Activated effector memory CD4-positive, alpha-beta T cell treated with anti-CD3 and anti-CD28 coated beads, Interleukin-2, amount 50 U/mL, for 16 hours (primary cell): ENCODE results near the gene TMEM245.
A peak's percentile ranks its signal among the peaks of the same experiment; 100 is the strongest.

Experiments
- DNase-seq: peaks from one replicate; pipeline ENCODE4 v3.0.0-alpha.2; 2020

Gene TMEM245

DNA sequence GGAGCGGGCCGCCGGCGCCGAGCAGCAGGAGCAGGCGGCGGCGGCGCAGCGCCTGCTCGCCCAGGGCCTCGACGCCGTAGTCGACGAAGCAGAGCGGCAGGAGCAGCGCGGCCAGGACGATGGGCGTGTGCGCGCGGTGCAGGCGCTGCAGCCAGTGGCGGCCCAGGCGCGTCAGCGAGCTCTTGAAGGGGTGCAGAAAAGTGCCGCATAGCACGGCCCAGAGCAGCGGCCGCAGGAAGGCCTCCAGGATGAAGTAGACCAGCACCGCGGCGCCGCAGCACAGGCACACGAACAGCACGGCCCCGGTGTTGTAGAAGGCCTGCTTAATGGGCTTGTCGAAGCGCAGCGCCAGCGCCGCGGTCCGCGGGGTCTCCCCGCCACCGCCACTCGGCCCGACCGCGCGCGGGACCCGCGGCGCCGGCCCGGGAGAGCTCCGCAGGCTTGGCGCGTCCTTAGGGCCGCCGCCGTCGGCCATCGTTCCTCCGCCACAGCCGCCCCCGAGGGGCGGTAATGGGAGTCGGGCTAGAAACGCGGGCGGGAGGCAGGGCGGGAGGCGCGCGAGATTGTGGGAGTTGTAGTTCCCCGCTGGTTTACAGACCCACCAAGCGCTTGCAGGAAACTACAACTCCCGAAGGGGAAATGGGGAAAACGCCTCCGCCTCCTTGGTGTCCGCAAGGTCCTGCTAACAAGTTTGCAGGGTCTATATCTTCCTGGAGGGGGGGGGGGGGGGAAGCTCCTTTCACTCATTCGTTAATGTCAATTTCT, at the start of gene TMEM245:
Gene TMEM245 (minus strand): TSS at position 509 of the 765 bp plus-strand sequence. CDS start 34 bp downstream, at position 475.
- peak; percentile 97 for DNase-seq

DNA sequence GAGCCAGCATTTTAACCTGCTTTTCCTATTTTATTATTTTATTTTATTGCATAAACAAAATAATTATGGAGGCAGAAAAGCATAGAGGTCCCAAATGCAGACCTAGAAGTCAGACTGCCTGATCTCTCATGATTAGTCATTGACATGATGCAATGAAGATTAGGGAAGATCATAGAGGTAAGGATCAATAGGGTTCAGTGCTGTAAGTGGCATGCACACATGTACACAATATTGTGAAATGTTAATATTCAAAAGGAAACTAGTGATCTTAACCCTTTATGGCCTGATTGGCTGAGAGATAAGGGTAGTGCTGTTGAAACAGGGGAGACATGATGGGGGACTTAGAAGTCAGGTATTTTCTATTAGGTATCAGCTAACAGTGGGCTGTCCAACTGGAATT, 48.4 kb upstream of the TMEM245 start:
- no peak for DNase-seq

DNA sequence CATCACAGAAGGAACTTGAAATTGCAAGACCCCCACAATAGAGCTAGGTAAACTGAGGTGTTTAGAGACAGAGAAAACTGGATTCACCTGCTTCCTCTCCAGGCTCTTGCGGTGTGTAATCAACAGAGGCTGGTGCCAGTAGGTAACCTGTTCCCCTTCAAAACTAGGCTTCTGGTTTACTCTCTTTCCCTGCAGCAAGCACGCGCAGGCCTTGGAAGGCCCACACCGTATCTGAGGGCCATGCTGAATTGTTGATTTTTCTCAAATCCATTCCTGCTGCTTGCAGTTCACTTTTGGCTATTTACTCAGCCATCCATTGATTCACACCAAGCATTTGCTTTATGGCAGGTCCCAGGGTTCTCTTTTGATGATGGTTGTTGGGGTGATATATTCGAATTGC, 48.0 kb upstream of the TMEM245 start:
- DNase-seq: no peak

DNA sequence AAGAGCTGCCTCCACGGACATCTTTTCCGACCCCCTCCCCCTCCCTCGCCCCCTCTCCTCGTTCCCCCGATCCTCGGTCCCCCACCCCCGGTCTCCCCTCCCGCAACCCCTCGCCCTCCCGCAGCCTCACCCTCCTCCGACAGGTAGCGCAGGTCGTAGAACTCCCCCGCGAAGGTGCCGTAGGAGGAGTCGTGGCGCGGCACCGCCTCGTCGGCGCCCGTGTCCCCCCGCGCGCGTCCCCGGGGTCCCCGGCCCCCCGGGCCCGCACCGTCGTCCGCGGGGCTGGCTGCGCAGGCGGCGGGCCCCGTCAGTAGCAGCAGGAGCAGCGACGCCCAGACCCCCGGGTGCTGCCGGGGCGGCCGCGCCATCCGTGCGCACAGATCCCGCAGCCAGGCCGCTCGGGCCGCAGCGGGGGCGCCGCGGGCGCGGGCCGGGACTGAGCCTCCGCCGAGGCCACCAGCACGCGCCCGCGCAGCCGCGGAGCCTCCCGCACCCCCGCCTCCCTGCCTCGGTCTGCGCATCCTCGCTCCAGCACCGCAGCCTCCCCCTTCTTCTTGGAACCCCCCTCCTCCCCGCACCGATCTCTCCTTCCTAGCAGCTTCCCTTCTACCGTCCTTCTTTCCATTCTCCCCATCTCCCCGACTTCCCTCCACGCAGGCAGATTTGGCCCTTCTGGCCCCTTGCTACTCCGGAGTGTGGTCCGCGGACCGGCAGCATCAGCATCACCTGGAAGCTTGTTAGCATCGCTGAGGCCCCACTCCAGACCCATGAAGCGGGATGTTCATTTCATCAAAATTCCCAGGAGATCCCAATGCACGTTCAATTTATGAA, 47.2 kb upstream of the TMEM245 start, which contains the start of gene FRRS1L:
Gene FRRS1L (minus strand): TSS at position 479 of the 831 bp plus-strand sequence. CDS start 111 bp downstream, at position 368.
- no peak for DNase-seq

DNA sequence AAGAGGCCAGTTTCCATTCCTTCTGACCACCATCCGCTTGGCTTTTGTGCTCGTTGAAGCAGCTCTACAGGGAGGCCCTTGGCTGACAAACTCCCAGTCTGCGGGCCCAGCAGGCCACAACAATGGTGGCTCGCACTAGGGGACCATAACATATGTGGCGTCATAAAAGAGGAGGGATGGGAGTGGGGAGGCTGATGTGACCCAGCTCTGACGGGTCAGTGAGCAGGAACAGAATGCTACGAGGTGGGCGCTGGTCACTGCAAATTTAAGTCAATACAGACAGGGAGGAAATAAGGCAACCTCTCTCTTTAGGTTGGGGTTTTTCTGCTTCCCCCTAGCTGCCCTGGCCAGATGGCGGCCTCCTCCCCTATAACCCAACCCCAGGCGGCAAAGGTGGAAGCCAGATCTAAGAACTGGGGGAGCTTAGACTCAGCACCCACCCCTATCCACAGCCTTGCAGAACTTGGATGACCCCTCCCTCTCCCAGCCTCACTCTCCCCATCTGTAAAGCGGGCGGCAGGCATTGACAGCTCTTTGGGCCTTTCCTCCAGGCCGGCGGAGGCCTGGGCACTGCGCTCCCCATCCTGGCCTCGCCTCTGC, 46.5 kb upstream of the TMEM245 start:
- DNase-seq: no peak

DNA sequence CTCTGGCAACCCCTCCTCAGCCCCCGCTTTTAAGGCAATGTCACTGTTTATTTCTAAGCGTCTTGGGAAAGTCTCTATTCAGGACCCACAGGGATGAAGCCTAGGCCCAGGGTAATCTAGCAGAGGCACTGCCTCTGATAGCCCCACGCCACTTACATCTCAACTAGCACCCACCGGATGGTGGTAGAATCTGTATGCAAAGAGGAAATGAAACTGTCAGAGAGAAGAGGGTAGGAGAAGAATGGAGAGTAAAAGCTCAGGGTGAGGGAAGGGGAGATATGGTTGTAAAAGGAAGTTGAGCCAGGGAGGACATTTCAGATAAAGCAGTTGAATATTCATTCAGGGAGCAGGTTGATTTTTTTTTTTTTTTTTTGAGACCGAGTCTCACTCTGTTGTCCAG, 44.3 kb upstream of the TMEM245 start:
- DNase-seq: no peak

DNA sequence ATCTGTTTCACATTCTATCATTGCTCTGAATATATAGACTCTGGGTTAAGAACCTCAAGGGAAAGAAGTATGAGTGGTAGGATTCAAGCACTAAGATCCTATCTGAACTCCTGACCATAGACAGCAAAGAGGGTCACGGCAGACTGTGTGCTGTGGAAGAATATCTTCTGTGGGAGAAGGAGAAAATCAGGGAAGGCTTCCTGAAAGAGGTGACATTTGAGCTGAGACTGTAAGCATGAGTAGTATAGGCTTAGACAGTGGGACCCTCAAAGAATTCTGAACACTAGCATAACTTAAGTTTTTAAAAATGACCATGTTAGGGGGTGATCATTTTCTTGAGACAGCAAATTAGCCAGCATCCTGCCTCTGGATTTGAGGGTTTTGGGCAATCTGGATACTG, 43.4 kb upstream of the TMEM245 start:
- no peak for DNase-seq

DNA sequence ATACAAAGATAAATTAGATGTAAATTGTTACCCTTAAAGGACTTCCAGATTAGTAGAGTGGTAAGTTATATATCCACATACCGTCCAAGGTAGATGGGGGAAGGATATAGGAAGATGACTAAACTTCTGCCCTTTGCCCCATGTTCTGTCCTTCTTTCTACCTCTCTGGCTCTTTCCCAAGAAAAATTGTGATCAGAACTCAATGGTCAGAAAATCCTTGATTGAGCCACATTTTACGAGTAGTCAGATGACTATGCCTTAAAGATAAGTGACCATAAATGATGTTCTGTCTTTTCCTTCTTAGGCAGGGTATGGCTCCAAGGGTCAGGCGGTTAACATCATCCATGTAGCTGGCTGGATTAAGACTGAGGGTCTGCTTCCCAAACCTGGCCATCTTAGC, 42.9 kb upstream of the TMEM245 start:
- DNase-seq: no peak

DNA sequence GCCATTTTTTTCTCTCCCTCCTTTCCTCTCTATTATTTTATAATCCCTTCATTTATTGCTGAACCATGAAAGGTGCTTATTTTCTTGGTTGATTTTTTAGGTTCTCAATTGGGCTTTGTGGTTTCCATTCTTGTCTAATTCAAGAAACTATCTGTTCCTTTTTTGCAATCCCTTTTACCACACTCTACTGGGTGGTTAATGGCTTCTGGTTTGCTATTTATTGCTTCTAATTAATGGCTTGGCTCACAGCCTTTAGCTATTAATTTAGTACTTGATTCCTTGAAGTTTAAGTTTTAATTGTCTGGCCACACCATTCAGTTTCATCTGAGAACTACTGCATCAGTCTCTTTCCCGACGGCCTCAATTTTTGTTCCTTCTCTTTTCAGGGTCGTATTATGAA, 41.7 kb upstream of the TMEM245 start:
- no peak for DNase-seq

DNA sequence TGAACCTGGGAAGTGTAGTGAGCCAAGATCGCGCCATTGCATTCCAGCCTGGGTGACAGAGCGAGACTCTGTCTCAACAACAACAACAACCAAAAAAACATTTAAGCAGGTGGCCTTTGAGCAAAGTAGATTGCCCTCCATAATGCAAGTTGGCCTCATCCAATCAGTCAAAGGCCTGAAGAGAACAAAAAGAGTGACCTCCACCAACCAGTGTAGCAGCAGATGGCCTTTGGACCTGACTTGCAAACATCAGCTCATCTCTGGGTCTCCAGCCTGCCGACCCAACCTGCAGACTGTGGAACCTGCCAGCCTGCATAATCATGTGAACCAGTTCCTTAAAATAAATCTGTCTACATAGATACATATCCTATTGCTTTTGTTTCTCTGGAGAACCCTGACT, 39.8 kb upstream of the TMEM245 start:
- no peak for DNase-seq

DNA sequence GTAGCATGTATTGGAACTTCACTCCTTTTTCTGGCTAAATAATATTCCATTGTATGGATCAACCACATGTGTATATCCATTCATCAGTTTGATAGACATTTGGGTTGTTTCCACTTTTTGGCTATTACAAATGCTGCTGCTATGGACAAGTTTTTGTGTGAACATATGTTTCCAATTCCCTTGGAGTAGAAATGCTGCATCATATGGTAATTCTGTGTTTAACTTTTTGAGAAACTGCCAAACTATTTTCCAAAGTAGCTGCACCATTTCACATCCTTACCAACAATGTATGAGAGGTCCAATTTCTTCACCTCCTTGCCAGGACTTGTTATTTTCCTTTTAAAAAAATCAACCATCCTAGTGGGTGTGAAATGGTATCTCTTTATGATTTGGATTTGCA, 38.9 kb upstream of the TMEM245 start:
- DNase-seq: no peak

DNA sequence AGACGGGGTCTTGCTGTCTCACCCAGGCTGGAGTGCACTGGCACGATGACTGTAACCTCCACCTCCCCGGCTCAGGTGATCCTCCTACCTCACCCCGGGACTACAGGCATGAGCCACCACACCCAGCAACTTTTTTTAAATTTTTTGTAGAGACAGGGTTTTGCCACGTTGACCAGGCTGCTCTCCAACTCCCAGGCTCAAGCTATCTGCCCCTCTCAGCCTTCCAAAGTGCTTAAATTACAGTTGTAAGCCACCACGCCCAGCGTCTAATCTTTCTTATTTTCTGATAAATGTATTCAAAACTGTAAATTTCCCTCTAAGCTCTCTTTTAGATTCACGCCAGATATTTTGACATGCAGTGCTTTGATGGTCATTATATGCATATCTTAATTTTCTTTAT, 37.0 kb upstream of the TMEM245 start:
- DNase-seq: no peak

DNA sequence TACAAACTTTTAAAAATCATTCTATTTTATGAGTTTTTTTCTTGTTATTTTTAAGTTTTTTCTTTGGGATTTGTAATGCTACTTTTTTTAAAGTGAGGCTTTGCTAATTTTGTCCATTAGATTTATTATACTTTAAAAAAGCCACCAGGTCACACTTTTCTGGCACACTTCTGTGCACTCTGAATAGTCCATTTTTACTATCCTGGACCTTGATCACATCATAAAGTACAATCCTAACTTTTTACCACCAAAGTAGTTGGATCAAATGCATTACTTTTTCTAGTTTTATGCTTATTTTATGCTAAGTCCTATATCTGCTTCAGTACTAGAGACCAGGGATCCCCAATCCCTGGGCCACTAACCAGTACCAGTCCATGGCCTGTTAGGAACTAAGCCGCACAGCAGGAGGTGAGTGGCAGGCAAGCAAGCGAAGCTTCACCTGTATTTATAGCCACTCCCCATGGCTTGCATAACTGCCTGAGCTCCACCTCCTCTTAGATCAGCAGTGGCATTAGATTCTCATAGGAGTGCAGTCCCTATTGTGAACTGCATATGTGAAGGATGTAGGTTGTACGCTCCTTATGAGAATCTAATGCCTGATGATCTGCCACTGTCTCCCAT, 31.3 kb upstream of the TMEM245 start:
- DNase-seq: no peak

DNA sequence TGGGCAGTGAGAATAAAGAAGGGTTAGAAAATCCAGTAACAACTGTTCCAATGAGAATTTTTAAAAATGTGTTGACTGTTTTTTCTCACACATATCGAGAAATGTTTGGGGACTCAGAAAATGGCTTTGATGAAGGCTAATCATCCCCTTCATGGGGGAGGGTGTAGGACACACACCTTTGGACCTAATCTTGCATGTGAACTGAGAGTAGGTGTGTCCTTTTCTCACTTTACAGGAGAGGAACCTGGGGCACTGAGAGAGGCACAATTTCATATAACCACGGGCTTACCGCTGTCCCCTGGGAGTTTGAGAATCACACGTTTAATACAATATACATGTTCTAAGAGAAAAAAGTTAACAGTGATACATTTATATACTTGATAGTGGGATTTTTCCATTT, 30.0 kb upstream of the TMEM245 start:
- DNase-seq: no peak

DNA sequence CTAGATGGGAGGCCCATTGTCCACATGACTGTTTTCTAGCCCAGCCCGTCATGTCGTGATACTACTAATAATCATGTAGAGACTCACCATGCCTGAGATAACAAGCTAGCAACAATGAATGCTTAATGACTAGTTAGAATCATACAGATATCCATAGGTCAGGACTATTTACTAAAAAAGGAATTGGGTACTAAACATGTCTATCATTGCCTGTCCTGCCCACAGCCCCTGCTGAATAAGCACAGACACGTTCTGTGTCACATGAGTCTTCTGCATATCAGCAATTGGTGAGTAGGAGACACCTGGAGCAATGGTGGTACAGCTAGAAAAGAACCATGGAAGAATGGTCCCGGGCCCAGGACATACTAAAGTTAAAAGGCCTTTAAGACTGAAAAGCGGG, 29.3 kb upstream of the TMEM245 start:
- no peak for DNase-seq

DNA sequence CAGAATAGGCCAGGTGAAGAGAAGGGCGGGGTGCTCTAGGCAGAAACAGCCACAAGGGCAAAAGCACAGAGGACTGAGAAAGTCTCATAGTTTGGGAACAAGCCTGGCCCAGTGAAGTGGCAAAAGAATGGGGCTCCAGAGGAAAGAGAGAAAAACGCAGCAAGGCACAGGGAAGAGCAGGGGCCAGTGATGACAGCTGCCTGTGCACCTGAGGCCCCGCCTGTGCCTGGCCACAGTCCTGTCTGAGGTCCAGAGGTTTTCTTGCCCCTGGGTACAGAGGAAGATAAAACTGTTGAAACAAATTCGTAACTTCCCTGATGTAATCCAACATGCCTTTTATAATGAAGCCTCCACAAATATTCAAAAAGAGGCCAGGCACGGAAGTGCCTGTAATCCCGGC, 25.3 kb upstream of the TMEM245 start:
- no peak for DNase-seq

DNA sequence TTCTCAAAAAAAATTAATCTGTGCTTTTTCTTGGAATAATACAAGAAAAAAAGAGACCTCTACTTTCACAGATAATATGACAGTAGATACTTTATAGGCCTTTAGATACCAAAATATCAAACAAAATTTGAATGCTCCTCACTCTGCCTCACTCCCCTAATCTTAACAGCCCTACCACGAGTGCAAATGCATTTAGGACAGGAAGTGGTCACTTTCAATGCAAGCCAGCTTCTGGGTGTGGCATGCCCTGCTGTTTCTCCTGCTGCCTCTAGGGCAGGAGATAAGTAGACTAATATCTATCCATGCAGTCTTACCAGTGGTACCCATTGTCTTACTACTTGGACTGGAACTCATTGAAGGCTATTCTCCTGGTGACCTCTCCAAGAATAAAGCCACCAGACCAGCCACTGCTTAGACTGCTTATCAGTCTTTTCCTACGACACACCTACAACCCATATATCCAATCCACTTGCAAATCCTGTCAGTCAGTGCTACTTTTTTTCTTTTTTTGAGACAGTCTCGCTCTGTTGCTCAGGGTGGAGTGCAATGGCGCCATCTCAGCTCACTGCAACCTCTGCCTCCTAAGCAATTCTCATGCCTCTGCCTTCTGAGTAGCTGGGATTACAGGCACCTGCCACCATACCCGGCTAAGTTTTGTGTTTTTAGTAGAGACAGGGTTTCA, 24.3 kb upstream of the TMEM245 start:
- DNase-seq: no peak

DNA sequence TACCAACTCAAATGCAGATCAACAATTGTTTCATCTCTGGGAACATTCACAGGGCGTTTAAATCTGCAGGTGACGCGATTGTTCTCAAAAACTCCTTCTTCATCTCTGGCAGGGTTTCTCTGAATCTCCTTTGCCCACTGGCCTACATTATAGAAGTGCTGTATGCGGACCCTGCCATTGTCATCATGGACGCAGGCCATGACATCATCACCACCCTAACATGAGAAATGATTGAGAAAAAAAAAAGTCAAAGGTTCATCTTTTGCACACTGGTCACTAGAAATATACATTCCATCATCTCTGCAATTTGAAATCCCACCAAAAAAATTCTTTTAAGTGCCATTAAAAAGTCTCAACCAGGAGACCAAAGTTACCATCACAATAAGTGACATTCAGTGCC, 21.6 kb upstream of the TMEM245 start:
- no peak for DNase-seq

DNA sequence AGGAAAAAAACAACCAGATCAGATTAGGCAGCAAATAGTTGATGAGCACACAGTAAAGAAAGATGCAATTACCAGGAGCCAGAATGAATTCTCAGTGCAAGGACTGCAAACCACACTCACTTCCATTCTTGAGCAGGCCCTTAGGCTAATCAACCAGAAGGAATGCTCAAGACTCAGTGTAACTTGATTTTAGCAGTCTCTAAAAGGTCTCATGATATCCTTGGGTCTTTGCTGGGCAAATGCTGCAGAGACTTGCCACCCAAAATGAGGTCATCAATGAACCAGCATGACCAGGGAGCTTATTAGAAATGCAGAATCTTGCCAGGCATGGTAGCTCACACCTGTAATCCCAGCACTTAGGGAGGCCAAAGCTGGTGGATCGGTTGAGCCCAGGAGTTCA, 20.1 kb upstream of the TMEM245 start:
- DNase-seq: no peak

DNA sequence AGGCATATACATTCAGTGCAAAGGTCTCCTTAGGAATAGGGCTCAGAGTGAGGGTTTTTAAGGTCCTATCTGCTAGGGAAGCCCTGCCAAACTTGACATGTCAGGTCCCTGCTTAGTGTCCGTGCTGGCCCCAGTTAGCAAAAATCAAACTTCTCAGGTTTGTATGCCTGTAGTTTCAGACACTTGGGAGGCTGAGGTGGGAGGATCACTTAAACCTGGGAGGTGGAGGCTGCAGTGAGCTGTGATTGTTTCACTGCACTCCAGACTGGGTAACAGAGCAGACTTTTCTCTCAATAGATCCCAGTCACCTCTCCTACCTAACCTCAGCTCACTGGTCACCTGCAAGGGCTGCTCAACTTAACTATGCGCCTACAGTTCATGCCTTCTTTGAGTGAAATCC, 18.7 kb upstream of the TMEM245 start:
- DNase-seq: no peak

DNA sequence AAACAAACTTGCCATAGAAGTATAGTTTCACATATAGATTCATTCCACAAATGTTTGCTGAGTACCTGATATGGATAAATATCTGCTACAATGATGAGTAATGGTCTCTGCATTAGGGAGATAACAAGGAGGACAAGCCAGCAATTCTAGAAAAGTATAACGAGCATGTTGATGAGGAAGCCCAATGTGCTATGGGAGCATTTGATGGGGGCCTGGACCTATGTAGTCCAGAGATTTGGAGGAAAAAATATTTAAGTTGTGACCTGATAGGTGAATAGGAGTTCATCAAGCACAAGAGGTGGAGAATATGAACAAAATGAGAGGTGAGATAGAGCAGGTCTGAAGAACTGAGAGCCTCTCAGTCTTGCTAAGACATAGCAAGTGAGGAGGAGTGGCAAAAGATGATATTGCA, 14.4 kb upstream of the TMEM245 start:
- DNase-seq: no peak

DNA sequence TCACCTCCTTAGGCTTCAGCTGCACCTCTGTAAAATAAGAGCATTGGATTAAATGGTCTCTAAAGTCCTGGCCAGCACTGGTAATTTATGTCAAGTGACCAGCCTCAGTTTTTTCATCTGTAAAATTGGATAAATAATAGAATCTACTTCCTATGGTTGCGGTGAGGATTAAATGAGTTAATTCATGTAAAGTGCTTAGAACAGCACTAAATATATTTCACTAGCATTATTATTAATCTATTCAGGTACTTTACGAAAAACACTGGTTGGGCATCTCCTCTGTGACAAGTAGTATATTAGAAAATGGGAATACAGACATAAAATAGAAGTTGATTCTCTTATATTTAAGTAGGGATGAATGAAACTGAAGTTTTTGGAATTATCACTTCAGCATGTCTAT, 13.8 kb upstream of the TMEM245 start:
- DNase-seq: no peak

DNA sequence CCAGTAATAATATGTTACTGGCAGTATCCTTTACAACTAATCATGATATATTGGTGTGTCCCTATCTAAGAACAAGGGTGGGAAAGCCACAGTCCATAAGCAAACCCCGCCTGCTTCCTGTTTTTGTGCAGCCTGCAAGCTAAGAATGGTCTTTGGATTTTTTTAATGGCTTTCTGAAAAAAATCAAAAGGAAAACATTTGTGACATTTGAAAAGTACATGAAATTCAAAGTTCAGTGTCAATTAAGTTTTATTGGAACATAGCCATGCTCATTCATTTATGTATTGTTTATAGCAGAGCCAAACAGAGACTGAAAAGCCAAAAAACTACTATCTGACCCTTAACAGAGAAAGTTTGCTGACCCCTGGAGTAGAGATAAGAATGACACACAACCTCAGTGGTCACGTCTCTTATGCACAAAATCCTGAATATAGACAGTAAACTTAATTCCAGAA, 12.8 kb upstream of the TMEM245 start:
- no peak for DNase-seq
